Panc1 (cell line): ENCODE results near the gene GTF2E1. TPM values are rescaled to one million over a fixed set of nuclear protein-coding genes. Genes with fewer than 3 reads are reported as not detected.
"Not testable (repeated sequence)": the region's sequence is repeated elsewhere in the genome, so short reads cannot be mapped to it uniquely, and the experiment has no call there.

Experiments used
- ATAC-seq: fragments of 200-7000 bp; cut with Tn5 transposase; 2 replicates; pipeline ENCODE4 v1.9.1; 2020; ENCODE audit warnings: mild to moderate bottlenecking, moderate library complexity
- BruUV-seq: library from RNA; stranded (reverse); fragments of 400-500 nt; replicated peaks from 2 replicates; lab custom pipeline; 2021; lab: Mats Ljungman, UMichigan
- CTCF ChIA-PET: fragments of 300-600 bp; sonication (Branson Sonifier 250); formaldehyde crosslinking; loops from one replicate; lab custom pipeline; 2022; ENCODE audit warnings: antibody characterized with exemption; lab: Charles Lee
- POLR2A ChIA-PET: fragments of 300-600 bp; sonication (Branson Sonifier 250); formaldehyde crosslinking; loops from one replicate; lab custom pipeline; 2022; ENCODE audit warnings: antibody characterized with exemption; lab: Charles Lee
- DNase-seq: peaks from one replicate; pipeline ENCODE4 v3.0.0-alpha.2; 2010; ENCODE audit warnings: low read depth, low spot score
- H3K27ac ChIP-seq: 2 replicates; pipeline ENCODE4 v1.5.1; 2011; ENCODE audit warnings: mild to moderate bottlenecking, low read length, inconsistent platforms
- H3K27me3 ChIP-seq: fragments of 200-500 bp; sonication (Bioruptor generic); 2 replicates; pipeline ENCODE4 v1.6.0; 2014; ENCODE audit warnings: low read length, inconsistent platforms; ENCODE audit not compliant: control insufficient read depth, insufficient read depth
- H3K36me3 ChIP-seq: fragments of 200-500 bp; sonication (Bioruptor generic); 2 replicates; pipeline ENCODE4 v1.5.1; 2014; ENCODE audit warnings: inconsistent platforms, mild to moderate bottlenecking, low read length, moderate library complexity; ENCODE audit not compliant: control insufficient read depth, insufficient read depth
- H3K4me1 ChIP-seq: 2 replicates; pipeline ENCODE4 v1.5.1; 2011; ENCODE audit warnings: inconsistent platforms, mild to moderate bottlenecking, low read length, moderate library complexity; ENCODE audit not compliant: control insufficient read depth, insufficient read depth
- H3K4me3 ChIP-seq, 2 experiments: 2 replicates each; pipeline ENCODE4 v1.5.1; 2011 to 2012; ENCODE audit warnings: low read depth in 2 of 2, low read length in 2 of 2, mild to moderate bottlenecking in 2 of 2, inconsistent platforms in 1 of 2, moderate library complexity in 1 of 2
- H3K9me3 ChIP-seq: fragments of 200-500 bp; sonication (Bioruptor generic); 2 replicates; pipeline ENCODE4 v1.5.1; 2014; ENCODE audit warnings: low read depth, mild to moderate bottlenecking, inconsistent platforms, low read length, moderate library complexity; ENCODE audit not compliant: control insufficient read depth, insufficient read depth
- POLR2AphosphoS5 ChIP-seq: IDR thresholded peaks from 2 replicates; pipeline ENCODE4 v1.6.1; 2012; ENCODE audit warnings: mild to moderate bottlenecking, low read depth, low read length, moderate library complexity
- SIN3A ChIP-seq: IDR thresholded peaks from 2 replicates; pipeline ENCODE4 v1.6.1; 2012; ENCODE audit warnings: low read depth, mild to moderate bottlenecking, low read length, moderate library complexity, borderline replicate concordance; ENCODE audit not compliant: insufficient read depth
- TCF7L2 ChIP-seq: IDR thresholded peaks from 2 replicates; pipeline ENCODE4 v1.6.1; 2011; ENCODE audit warnings: mild to moderate bottlenecking, low read depth, low read length, inconsistent platforms
- in situ Hi-C: cut with HindIII; loops from 2 replicates; pipeline ENCODE4 v1.10.0; 2016; ENCODE audit warnings: low sequenced_read_pairs, low pct_unique_long_range_greater_than_20kb
- intact Hi-C: fragments of 100-400 bp; cut with micrococcal nuclease; formaldehyde crosslinking; loops from one replicate; pipeline ENCODE4 v1.10.0; 2022; ENCODE audit not compliant: unreplicated experiment
- total RNA-seq: library from RNA; stranded (reverse); gene quantifications from one replicate; pipeline ENCODE4 v1.2.1, GENCODE V29; 2021; ENCODE audit not compliant: unreplicated experiment
- TF ChIP-seq, protein P1 (sequence below), 2 experiments: IDR thresholded peaks; 2 replicates each; pipeline ENCODE4 v1.6.1; 2011 to 2012; ENCODE audit warnings: low read depth in 2 of 2, control low read depth in 1 of 2, low read length in 1 of 2, mild to moderate bottlenecking in 1 of 2, moderate library complexity in 1 of 2; ENCODE audit not compliant: insufficient read depth in 1 of 2
- TF ChIP-seq, protein P2 (sequence below): fragments of 450-650 bp; IDR thresholded peaks from 2 replicates; pipeline ENCODE4 v1.5.1; 2017; ENCODE audit warnings: mild to moderate bottlenecking

GTF2E1 gene
- total RNA-seq, 1 experiment from 2014 or later: 32.0 TPM

GRCh38 chr3:120753810-120754209, 11.3 kb downstream of the GTF2E1 start:
- BruUV-seq: no TSS peak
- H3K36me3 ChIP-seq: peaks cover 11% of the 10 kb centered on the region
- H3K27ac ChIP-seq: no peak overlapping the region
- POLR2A ChIA-PET: no interaction called here
- DNase-seq (no peak), ATAC-seq (no peak)
- H3K9me3 ChIP-seq: no peaks in the 10 kb centered on the region
- in situ Hi-C loops: no loop called here
- CTCF ChIA-PET: no interaction called here
- no peaks in the 10 kb centered on the region for H3K4me1 ChIP-seq
- intact Hi-C loops: no loop called here
- H3K27me3 ChIP-seq: no peaks in the 10 kb centered on the region
- no peak overlapping the region for H3K4me3 ChIP-seq
- no peak for TF ChIP-seq SIN3A
- no peak for TF ChIP-seq TCF7L2
- TF ChIP-seq POLR2AphosphoS5: no peak
- TF ChIP-seq, protein P1, sequence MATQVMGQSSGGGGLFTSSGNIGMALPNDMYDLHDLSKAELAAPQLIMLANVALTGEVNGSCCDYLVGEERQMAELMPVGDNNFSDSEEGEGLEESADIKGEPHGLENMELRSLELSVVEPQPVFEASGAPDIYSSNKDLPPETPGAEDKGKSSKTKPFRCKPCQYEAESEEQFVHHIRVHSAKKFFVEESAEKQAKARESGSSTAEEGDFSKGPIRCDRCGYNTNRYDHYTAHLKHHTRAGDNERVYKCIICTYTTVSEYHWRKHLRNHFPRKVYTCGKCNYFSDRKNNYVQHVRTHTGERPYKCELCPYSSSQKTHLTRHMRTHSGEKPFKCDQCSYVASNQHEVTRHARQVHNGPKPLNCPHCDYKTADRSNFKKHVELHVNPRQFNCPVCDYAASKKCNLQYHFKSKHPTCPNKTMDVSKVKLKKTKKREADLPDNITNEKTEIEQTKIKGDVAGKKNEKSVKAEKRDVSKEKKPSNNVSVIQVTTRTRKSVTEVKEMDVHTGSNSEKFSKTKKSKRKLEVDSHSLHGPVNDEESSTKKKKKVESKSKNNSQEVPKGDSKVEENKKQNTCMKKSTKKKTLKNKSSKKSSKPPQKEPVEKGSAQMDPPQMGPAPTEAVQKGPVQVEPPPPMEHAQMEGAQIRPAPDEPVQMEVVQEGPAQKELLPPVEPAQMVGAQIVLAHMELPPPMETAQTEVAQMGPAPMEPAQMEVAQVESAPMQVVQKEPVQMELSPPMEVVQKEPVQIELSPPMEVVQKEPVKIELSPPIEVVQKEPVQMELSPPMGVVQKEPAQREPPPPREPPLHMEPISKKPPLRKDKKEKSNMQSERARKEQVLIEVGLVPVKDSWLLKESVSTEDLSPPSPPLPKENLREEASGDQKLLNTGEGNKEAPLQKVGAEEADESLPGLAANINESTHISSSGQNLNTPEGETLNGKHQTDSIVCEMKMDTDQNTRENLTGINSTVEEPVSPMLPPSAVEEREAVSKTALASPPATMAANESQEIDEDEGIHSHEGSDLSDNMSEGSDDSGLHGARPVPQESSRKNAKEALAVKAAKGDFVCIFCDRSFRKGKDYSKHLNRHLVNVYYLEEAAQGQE (IDR thresholded peaks at IDR 0.05; ENCODE audit: insufficient read depth in 1 of 2, low read depth in 2 of 2, low read length in 1 of 2): no peak
- TF ChIP-seq, protein P2, sequence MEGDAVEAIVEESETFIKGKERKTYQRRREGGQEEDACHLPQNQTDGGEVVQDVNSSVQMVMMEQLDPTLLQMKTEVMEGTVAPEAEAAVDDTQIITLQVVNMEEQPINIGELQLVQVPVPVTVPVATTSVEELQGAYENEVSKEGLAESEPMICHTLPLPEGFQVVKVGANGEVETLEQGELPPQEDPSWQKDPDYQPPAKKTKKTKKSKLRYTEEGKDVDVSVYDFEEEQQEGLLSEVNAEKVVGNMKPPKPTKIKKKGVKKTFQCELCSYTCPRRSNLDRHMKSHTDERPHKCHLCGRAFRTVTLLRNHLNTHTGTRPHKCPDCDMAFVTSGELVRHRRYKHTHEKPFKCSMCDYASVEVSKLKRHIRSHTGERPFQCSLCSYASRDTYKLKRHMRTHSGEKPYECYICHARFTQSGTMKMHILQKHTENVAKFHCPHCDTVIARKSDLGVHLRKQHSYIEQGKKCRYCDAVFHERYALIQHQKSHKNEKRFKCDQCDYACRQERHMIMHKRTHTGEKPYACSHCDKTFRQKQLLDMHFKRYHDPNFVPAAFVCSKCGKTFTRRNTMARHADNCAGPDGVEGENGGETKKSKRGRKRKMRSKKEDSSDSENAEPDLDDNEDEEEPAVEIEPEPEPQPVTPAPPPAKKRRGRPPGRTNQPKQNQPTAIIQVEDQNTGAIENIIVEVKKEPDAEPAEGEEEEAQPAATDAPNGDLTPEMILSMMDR: no peak

GRCh38 chr3:120756061-120756460, 13.5 kb downstream of the GTF2E1 start:
- Histone ChIP-seq H3K36me3 (peaks cover 6% of the 10 kb centered on the region), H3K9me3 (no peaks in the 10 kb centered on the region), H3K27ac (no peak overlapping the region), H3K4me3 (no peak overlapping the region), H3K27me3 (no peaks in the 10 kb centered on the region), H3K4me1 (no peaks in the 10 kb centered on the region)
- CTCF ChIA-PET: no interaction called here
- no peak for ATAC-seq
- in situ Hi-C loops (no loop called here), intact Hi-C loops (no loop called here)
- DNase-seq: no peak
- POLR2A ChIA-PET: no interaction called here
- no TSS peak for BruUV-seq
- TF ChIP-seq, protein P1 (IDR thresholded peaks at IDR 0.05; ENCODE audit: insufficient read depth in 1 of 2, low read depth in 2 of 2, low read length in 1 of 2): no peak
- TF ChIP-seq POLR2AphosphoS5 (no peak), TCF7L2 (no peak), SIN3A (no peak)
- TF ChIP-seq, protein P2: no peak

- intact Hi-C loops, H3K4me3 ChIP-seq, DNase-seq, BruUV-seq, CTCF ChIA-PET, H3K4me1 ChIP-seq, POLR2A ChIA-PET, H3K27ac ChIP-seq, H3K27me3 ChIP-seq, H3K36me3 ChIP-seq, in situ Hi-C loops, H3K9me3 ChIP-seq, ATAC-seq: not testable (repeated sequence)
These were observed 16.0 kb downstream of the GTF2E1 start for GRCh38 chr3:120758551-120758950.
